H1 (cell line): ENCODE measurements around the gene ANKRD60. TPM values are rescaled to one million over a fixed set of nuclear protein-coding genes. Genes with fewer than 3 reads are reported as not detected.

Source experiments
- CTCF ChIA-PET: fragments of 300-600 bp; sonication (Branson Sonifier 250); formaldehyde crosslinking; loops from one replicate; lab custom pipeline; 2021; ENCODE audit not compliant: partially characterized antibody; lab: Charles Lee
- POLR2A ChIA-PET: fragments of 300-600 bp; sonication (Branson Sonifier 250); formaldehyde crosslinking; loops from one replicate; lab custom pipeline; 2021; ENCODE audit warnings: inconsistent platforms; ENCODE audit not compliant: partially characterized antibody; lab: Charles Lee
- DNase-seq, 2 experiments: peaks; one replicate each; pipeline versions ENCODE4 v3.0.0 to v3.0.0-alpha.2; 2010 to 2022; ENCODE audit warnings: low spot score in 2 of 2, low read depth in 1 of 2, mixed read lengths in 1 of 2
- FAIRE-seq: peaks from 2 replicates; lab custom pipeline; 2011; peaks lifted over from hg19 to GRCh38; lab: Jason Lieb, UNC
- H2AFZ ChIP-seq: 2 replicates; pipeline ENCODE4 v1.8.1; 2012; ENCODE audit warnings: low read length, inconsistent platforms
- H2AK5ac ChIP-seq: 2 replicates; pipeline ENCODE4 v1.6.1; 2013; ENCODE audit warnings: low read depth, low read length
- H2BK120ac ChIP-seq: replicated peaks from 2 replicates; pipeline ENCODE3; 2013; ENCODE audit warnings: low read depth, low read length, inconsistent platforms
- H2BK12ac ChIP-seq: 2 replicates; pipeline ENCODE4 v1.6.1; 2013; ENCODE audit warnings: low read depth, low read length
- H2BK15ac ChIP-seq: 2 replicates; pipeline ENCODE4 v1.6.1; 2013; ENCODE audit warnings: low read length
- H2BK20ac ChIP-seq: 2 replicates; pipeline ENCODE4 v1.6.1; 2013; ENCODE audit warnings: low read length
- H2BK5ac ChIP-seq: 2 replicates; pipeline ENCODE4 v1.6.1; 2013; ENCODE audit warnings: low read depth, low read length
- H3K14ac ChIP-seq: 2 replicates; pipeline ENCODE4 v1.6.1; 2013; ENCODE audit warnings: inconsistent platforms; ENCODE audit not compliant: insufficient read length
- H3K18ac ChIP-seq: 2 replicates; pipeline ENCODE4 v1.6.1; 2013; ENCODE audit warnings: low read length; ENCODE audit errors: extremely low read depth
- H3K23ac ChIP-seq: 2 replicates; pipeline ENCODE4 v1.6.1; 2013; ENCODE audit warnings: inconsistent platforms; ENCODE audit not compliant: insufficient read length
- H3K23me2 ChIP-seq: 2 replicates; pipeline ENCODE4 v1.6.1; 2013; ENCODE audit warnings: low read depth, low read length
- H3K27ac ChIP-seq: 2 replicates; pipeline ENCODE4 v1.6.1; 2011; ENCODE audit warnings: low read depth, low read length, inconsistent platforms
- H3K27me3 ChIP-seq, 4 experiments: replicated peaks in 1 of 4; 1 replicate in 1 of 4; 2 replicates in 3 of 4; pipeline versions ENCODE4 v1.6.1 to v1.8.1; 2011 to 2013; ENCODE audit warnings: low read length in 3 of 4, mild to moderate bottlenecking in 3 of 4, inconsistent platforms in 2 of 4, mixed read lengths in 2 of 4, moderate library complexity in 1 of 4; ENCODE audit not compliant: control insufficient read depth in 3 of 4, insufficient read depth in 3 of 4; ENCODE audit errors: extremely low read depth in 1 of 4
- H3K36me3 ChIP-seq, 4 experiments: 2 replicates each; pipeline versions ENCODE4 v1.6.1 to v1.8.1; 2011 to 2013; ENCODE audit warnings: mild to moderate bottlenecking in 4 of 4, low read length in 3 of 4, moderate library complexity in 2 of 4, control low read depth in 1 of 4, inconsistent platforms in 1 of 4; ENCODE audit not compliant: insufficient read depth in 4 of 4, control insufficient read depth in 2 of 4
- H3K4ac ChIP-seq: replicated peaks from 2 replicates; pipeline ENCODE3; 2013; ENCODE audit warnings: low read length, low read depth, mixed read lengths, inconsistent platforms; ENCODE audit not compliant: insufficient read length
- H3K4me1 ChIP-seq, 4 experiments: replicated peaks in 1 of 4; 1 replicate in 1 of 4; 2 replicates in 3 of 4; pipeline versions ENCODE4 v1.6.1 to v1.8.1; 2011 to 2013; ENCODE audit warnings: low read length in 3 of 4, inconsistent platforms in 2 of 4, mixed read lengths in 1 of 4; ENCODE audit not compliant: insufficient read depth in 4 of 4, control insufficient read depth in 3 of 4
- H3K4me2 ChIP-seq, 2 experiments: 2 replicates each; pipeline versions ENCODE4 v1.6.1 to v1.8.1; 2011 to 2013; ENCODE audit warnings: low read depth in 2 of 2, low read length in 2 of 2, control low read depth in 1 of 2, inconsistent platforms in 1 of 2, mild to moderate bottlenecking in 1 of 2; ENCODE audit not compliant: insufficient read depth in 1 of 2
- H3K4me3 ChIP-seq, 4 experiments: fragments of 200-600, 300-600 bp in 1 of 4; sonication (generic), shearing (Covaris generic), sonication (Bioruptor Twin) in 1 of 4; 2 replicates each; pipeline versions ENCODE4 v1.5.1 to v1.8.1; 2011 to 2016; ENCODE audit warnings: low read length in 4 of 4, low read depth in 3 of 4, control low read depth in 2 of 4, inconsistent platforms in 2 of 4, mild to moderate bottlenecking in 2 of 4, mixed read lengths in 1 of 4, moderate library complexity in 1 of 4; ENCODE audit not compliant: insufficient read depth in 2 of 4; ENCODE audit errors: extremely low read depth in 1 of 4
- H3K56ac ChIP-seq: replicated peaks from 2 replicates; pipeline ENCODE3; 2013; ENCODE audit warnings: low read depth, mild to moderate bottlenecking, mixed read lengths, low read length, inconsistent platforms; ENCODE audit not compliant: insufficient read length
- H3K79me1 ChIP-seq: 2 replicates; pipeline ENCODE4 v1.6.1; 2013; ENCODE audit warnings: low read depth, low read length, control low read depth
- H3K79me2 ChIP-seq, 2 experiments: 2 replicates each; pipeline versions ENCODE4 v1.6.1 to v1.8.1; 2012 to 2013; ENCODE audit warnings: low read length in 2 of 2, mild to moderate bottlenecking in 2 of 2, inconsistent platforms in 1 of 2; ENCODE audit not compliant: insufficient read depth in 2 of 2, control insufficient read depth in 1 of 2
- H3K9ac ChIP-seq, 4 experiments: replicated peaks in 1 of 4; 1 replicate in 1 of 4; 2 replicates in 3 of 4; pipeline versions ENCODE4 v1.6.1 to v1.8.1; 2011 to 2013; ENCODE audit warnings: low read depth in 3 of 4, low read length in 3 of 4, control low read depth in 2 of 4, mild to moderate bottlenecking in 2 of 4, moderate library complexity in 2 of 4, inconsistent platforms in 1 of 4; ENCODE audit errors: extremely low read depth in 1 of 4
- H3K9me3 ChIP-seq, 2 experiments: 2 replicates each; pipeline versions ENCODE4 v1.6.1 to v1.8.1; 2012 to 2013; ENCODE audit warnings: mild to moderate bottlenecking in 2 of 2, moderate library complexity in 2 of 2, control low read depth in 1 of 2, inconsistent platforms in 1 of 2, low read depth in 1 of 2, low read length in 1 of 2, mixed read lengths in 1 of 2; ENCODE audit not compliant: insufficient read depth in 2 of 2
- H4K20me1 ChIP-seq, 2 experiments: replicated peaks in 1 of 2; 2 replicates each; pipeline versions ENCODE3 to v1.8.1; 2011 to 2013; ENCODE audit warnings: inconsistent platforms in 2 of 2, low read length in 2 of 2, mild to moderate bottlenecking in 1 of 2; ENCODE audit not compliant: insufficient read depth in 2 of 2, control insufficient read depth in 1 of 2
- H4K5ac ChIP-seq: 2 replicates; pipeline ENCODE4 v1.6.1; 2013; ENCODE audit warnings: low read length, low read depth, mixed read lengths, inconsistent platforms; ENCODE audit not compliant: insufficient read length
- H4K8ac ChIP-seq: 2 replicates; pipeline ENCODE4 v1.8.0; 2013; ENCODE audit warnings: mild to moderate bottlenecking, moderate library complexity, low read length, inconsistent platforms; ENCODE audit not compliant: insufficient read depth; ENCODE audit errors: extremely low read depth
- H4K91ac ChIP-seq: replicated peaks from 2 replicates; pipeline ENCODE3; 2013; ENCODE audit warnings: low read length, mixed read lengths, inconsistent platforms; ENCODE audit not compliant: insufficient read length
- BRCA1 ChIP-seq: IDR thresholded peaks from 2 replicates; pipeline ENCODE4 v1.6.1; 2012; ENCODE audit warnings: low read depth, low read length, improper control_type of control experiment
- CBX8 ChIP-seq: fragments of 300-800, 300-1000 bp; sonication (generic); IDR thresholded peaks from 2 replicates; pipeline ENCODE4 v1.7.1; 2016; ENCODE audit warnings: low read depth, low read length, borderline replicate concordance
- E2F6 ChIP-seq: IDR thresholded peaks from 2 replicates; pipeline ENCODE4 v1.6.1; 2012; ENCODE audit warnings: inconsistent platforms
- EGR1 ChIP-seq: IDR thresholded peaks from 2 replicates; pipeline ENCODE4 v1.6.1; 2011; ENCODE audit warnings: low read depth, low read length, borderline replicate concordance
- EZH2 ChIP-seq: fragments of 200-600 bp; sonication (generic); IDR thresholded peaks from 2 replicates; pipeline ENCODE4 v1.7.1; 2012; ENCODE audit warnings: low read depth, mild to moderate bottlenecking, moderate library complexity, low read length, inconsistent platforms; ENCODE audit not compliant: severe bottlenecking
- JUN ChIP-seq: IDR thresholded peaks from 2 replicates; pipeline ENCODE4 v1.6.1; 2011; ENCODE audit warnings: low read depth, mild to moderate bottlenecking, improper control_type of control experiment, low read length
- KDM1A ChIP-seq: fragments of 200-600, 300-600 bp; sonication (generic); IDR thresholded peaks from 2 replicates; pipeline ENCODE4 v1.7.1; 2016; ENCODE audit warnings: mild to moderate bottlenecking, low read length, borderline replicate concordance
- KDM5A ChIP-seq: fragments of 200-600 bp; IDR thresholded peaks from 2 replicates; pipeline ENCODE4 v1.7.1; 2012; ENCODE audit warnings: mild to moderate bottlenecking, low read length, inconsistent platforms, mixed read lengths
- MAFK ChIP-seq: IDR thresholded peaks from 2 replicates; pipeline ENCODE4 v1.6.1; 2012; ENCODE audit warnings: low read depth, mild to moderate bottlenecking, improper control_type of control experiment, low read length
- RNF2 ChIP-seq: fragments of 200-900, 300-1000 bp; sonication (generic); IDR thresholded peaks from 2 replicates; pipeline ENCODE4 v1.7.1; 2016; ENCODE audit warnings: borderline replicate concordance, low read depth, mild to moderate bottlenecking, antibody characterized with exemption, low read length; ENCODE audit not compliant: poor library complexity, severe bottlenecking; ENCODE audit errors: missing control alignments
- RXRA ChIP-seq: IDR thresholded peaks from 2 replicates; pipeline ENCODE4 v1.6.1; 2011; ENCODE audit warnings: low read depth, mild to moderate bottlenecking, low read length, moderate library complexity; ENCODE audit not compliant: insufficient read depth
- SP1 ChIP-seq: IDR thresholded peaks from 2 replicates; pipeline ENCODE4 v1.6.1; 2011; ENCODE audit warnings: low read depth, low read length
- TAF1 ChIP-seq: IDR thresholded peaks from 2 replicates; pipeline ENCODE4 v1.6.1; 2011; ENCODE audit warnings: mild to moderate bottlenecking, low read depth, low read length
- ZNF274 ChIP-seq: IDR thresholded peaks from 2 replicates; pipeline ENCODE4 v1.7.0; 2012; ENCODE audit warnings: low read length, borderline replicate concordance; ENCODE audit errors: extremely low read depth
- WGBS, 2 experiments: shearing (Covaris generic) in 1 of 2; methylation state at CpG; one replicate each; pipeline versions ENCODE4 v1.1.6 to v1.1.7; 2013 to 2015; ENCODE audit warnings: low lambda C conversion rate in 2 of 2, mixed read lengths in 2 of 2, inconsistent platforms in 1 of 2, low coverage in 1 of 2, missing lambda C conversion rate in 1 of 2; ENCODE audit not compliant: insufficient replicate concordance in 2 of 2, insufficient coverage in 1 of 2, insufficient read length in 1 of 2; ENCODE audit errors: extremely low coverage in 1 of 2, missing lambda C conversion rate in 1 of 2; 5-methylcytosine and 5-hydroxymethylcytosine counted together
- polyA plus RNA-seq, 7 experiments: library from polyadenylated mRNA; depleted of rRNA in 3 of 7; stranded (reverse) in 5 of 7; unstranded in 2 of 7; fragments of >200 nt in 5 of 7; fragments of 200-250 nt in 2 of 7; gene quantifications; 1 replicate in 5 of 7; 2 replicates in 1 of 7; 4 replicates in 1 of 7; pipeline versions ENCODE4 v1.2.1 to v1.2.3, GENCODE V29; 2011 to 2013; ENCODE audit warnings: missing spikeins in 2 of 7, mixed read lengths in 2 of 7
- total RNA-seq: library from RNA; stranded (reverse); fragmentation: NEBNext Ultra II Directional; extraction: Animal tissue kit (Norgen Biotek cat#: 25700); gene quantifications from 2 replicates; pipeline ENCODE4 v1.2.1, GENCODE V29; 2021

The ANKRD60 gene
- total and polyA plus RNA-seq, 2 of the 8 experiments (the other 6 are each of a cell fraction or from before 2014, with no cell fraction given): not detected

GRCh38 chr20:58231683-58232082 is 3.2 kb upstream of the ANKRD60 start:
- ChIA-PET POLR2A (no interaction called here), CTCF (interaction anchor here (0.8 kb wide), 1 partner anchor 1224 kb away, joined by 3 read pairs; no protein-coding TSS in a partner anchor)
- H3K4ac ChIP-seq: no peak overlapping the region
- no peak overlapping the region for H2BK20ac ChIP-seq
- H3K56ac ChIP-seq: no peak overlapping the region
- peaks cover 0 to 4% (median 1%) of the 10 kb centered on the region in 4 experiments; a peak in 2 of 7 replicates for H3K4me1 ChIP-seq
- H3K23ac ChIP-seq: no peak overlapping the region
- no peaks in the 10 kb centered on the region for H3K79me1 ChIP-seq
- no peak overlapping the region for H2BK120ac ChIP-seq
- H2AFZ ChIP-seq: no peak overlapping the region
- H3K79me2 ChIP-seq: no peaks in the 10 kb centered on the region
- no peak overlapping the region for H2BK15ac ChIP-seq
- no peak overlapping the region for H3K18ac ChIP-seq
- H2AK5ac ChIP-seq: no peak overlapping the region
- H3K9ac ChIP-seq: no peak overlapping the region
- H3K27ac ChIP-seq: no peak overlapping the region
- no peak overlapping the region for H4K8ac ChIP-seq
- FAIRE-seq (no peak), DNase-seq (no peak)
- no peak overlapping the region for H4K5ac ChIP-seq
- WGBS, 2 experiments: 84% methylated on average over 6 of the region's 6 CpGs; no CpG with 5 or more reads in 1 of the 2 experiments
- no peak overlapping the region for H2BK12ac ChIP-seq
- H3K14ac ChIP-seq: no peak overlapping the region
- peaks cover 0 to 3% of the 10 kb centered on the region in 2 experiments for H4K20me1 ChIP-seq
- H3K4me2 ChIP-seq: no peak overlapping the region
- no peak overlapping the region for H4K91ac ChIP-seq
- no peaks in the 10 kb centered on the region for H3K9me3 ChIP-seq
- no peak overlapping the region for H2BK5ac ChIP-seq
- peaks cover 1 to 16% (median 16%) of the 10 kb centered on the region in 4 experiments for H3K27me3 ChIP-seq
- H3K4me3 ChIP-seq: no peak overlapping the region
- H3K23me2 ChIP-seq: peaks cover 14% of the 10 kb centered on the region; the same call in 1 of the 2 replicates
- peaks cover 0 to 4% (median 0%) of the 10 kb centered on the region in 4 experiments; a peak in 1 of 8 replicates for H3K36me3 ChIP-seq
- TF ChIP-seq BRCA1: no peak
- TF ChIP-seq SP1: no peak
- TF ChIP-seq JUN: no peak
- no peak for TF ChIP-seq RXRA
- no peak for TF ChIP-seq TAF1
- no peak for TF ChIP-seq E2F6
- no peak for TF ChIP-seq KDM1A
- TF ChIP-seq EGR1: no peak
- TF ChIP-seq ZNF274: no peak
- TF ChIP-seq MAFK: no peak
- TF ChIP-seq KDM5A: no peak
- TF ChIP-seq CBX8: no peak
- TF ChIP-seq EZH2: no peak
- TF ChIP-seq RNF2: no peak
